Embryonic facial prominence (tissue), 1 donor: ENCODE results near the gene NKX2-2.

Experiments used
- DNase-seq: peaks from one replicate; pipeline ENCODE4 v3.0.0-alpha.2; 2016; ENCODE audit errors: extremely low spot score

The NKX2-2 gene

GRCh38 chr20:21521596-21522480 lies 8.0 kb upstream of the NKX2-2 start:
- DNase-seq: no peak

- no peak for DNase-seq
Observed at GRCh38 chr20:21520702-21521595, 7.1 kb upstream of the NKX2-2 start.

GRCh38 chr20:21519136-21519584 lies 5.3 kb upstream of the NKX2-2 start:
- DNase-seq: no peak

- DNase-seq: no peak
Observed at GRCh38 chr20:21518292-21518991, 4.6 kb upstream of the NKX2-2 start.

- no peak for DNase-seq
Observed at GRCh38 chr20:21517566-21518277, 3.9 kb upstream of the NKX2-2 start.

GRCh38 chr20:21516861-21517565 lies 3.1 kb upstream of the NKX2-2 start:
- DNase-seq: no peak

- DNase-seq: no peak
Observed at GRCh38 chr20:21516180-21516567, 2.3 kb upstream of the NKX2-2 start.

- DNase-seq: no peak
Observed at GRCh38 chr20:21515300-21516179, 1.7 kb upstream of the NKX2-2 start.

- no peak for DNase-seq
Observed at GRCh38 chr20:21514553-21515251, 838 bp upstream of the NKX2-2 start.

GRCh38 chr20:21513181-21513663 lies 642 bp downstream of the NKX2-2 start:
- DNase-seq: no peak

GRCh38 chr20:21512634-21513180 lies 1.2 kb downstream of the NKX2-2 start:
- DNase-seq: no peak

- no peak for DNase-seq
Observed at GRCh38 chr20:21511850-21512633, 1.8 kb downstream of the NKX2-2 start.

- no peak for DNase-seq
Observed at GRCh38 chr20:21511485-21511849, 2.4 kb downstream of the NKX2-2 start.

GRCh38 chr20:21510414-21511384 lies 3.2 kb downstream of the NKX2-2 start:
- no peak for DNase-seq

- DNase-seq: no peak
Observed at GRCh38 chr20:21509597-21510371, 4.1 kb downstream of the NKX2-2 start.

- DNase-seq: no peak
Observed at GRCh38 chr20:21509079-21509596, 4.7 kb downstream of the NKX2-2 start.
